ENCODE measurements around the gene SLCO1B1. TPM values are rescaled to one million over a fixed set of nuclear protein-coding genes. Genes with fewer than 3 reads are reported as not detected.
"Not testable (repeated sequence)": the region's sequence is repeated elsewhere in the genome, so short reads cannot be mapped to it uniquely, and the experiment has no call there.

Gene SLCO1B1
- total RNA-seq, 1 experiment from 2014 or later: not detected

DNA sequence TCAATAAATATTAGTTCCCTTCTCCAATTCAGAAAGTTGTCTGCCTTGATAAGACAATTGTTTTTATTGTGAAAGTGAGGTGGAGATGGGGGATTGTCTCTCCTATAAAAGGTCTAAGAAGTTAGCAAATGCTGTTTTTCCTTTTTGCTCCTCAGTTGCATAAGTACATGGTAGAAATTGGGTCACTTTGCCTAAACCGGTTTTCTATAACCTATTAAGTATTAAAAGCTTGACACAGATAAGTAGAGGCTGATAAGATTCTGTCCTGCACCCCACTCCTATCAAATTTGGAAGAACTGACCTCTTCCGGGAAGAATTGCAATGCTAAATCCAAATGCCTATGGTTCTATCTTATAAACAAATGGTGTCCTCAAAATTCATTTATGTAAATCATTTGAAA, 7.0 kb downstream of the SLCO1B1 start:
- Histone ChIP-seq H3K27ac (ENCODE audit: low read length) (no peak overlapping the region), H3K9me3 (ENCODE audit: control insufficient read depth, insufficient read depth, low read depth, low read length) (no peaks in the 10 kb centered on the region), H3K27me3 (ENCODE audit: control insufficient read depth, insufficient read depth, low read length) (no peaks in the 10 kb centered on the region), H3K4me3 (ENCODE audit: low read depth in 2 of 2, low read length in 2 of 2) (no peak overlapping the region), H3K36me3 (ENCODE audit: control insufficient read depth, insufficient read depth, low read length) (no peaks in the 10 kb centered on the region), H3K4me1 (ENCODE audit: control insufficient read depth, insufficient read depth, low read length) (no peaks in the 10 kb centered on the region)
- ChIA-PET CTCF (no interaction called here), POLR2A (no interaction called here)
- TF ChIP-seq TCF7L2 (IDR thresholded peaks at IDR 0.05; ENCODE audit: low read depth, low read length) (no peak), SIN3A (IDR thresholded peaks at IDR 0.05; ENCODE audit: borderline replicate concordance, insufficient read depth, low read depth, low read length) (no peak)
- TF ChIP-seq, protein P1, sequence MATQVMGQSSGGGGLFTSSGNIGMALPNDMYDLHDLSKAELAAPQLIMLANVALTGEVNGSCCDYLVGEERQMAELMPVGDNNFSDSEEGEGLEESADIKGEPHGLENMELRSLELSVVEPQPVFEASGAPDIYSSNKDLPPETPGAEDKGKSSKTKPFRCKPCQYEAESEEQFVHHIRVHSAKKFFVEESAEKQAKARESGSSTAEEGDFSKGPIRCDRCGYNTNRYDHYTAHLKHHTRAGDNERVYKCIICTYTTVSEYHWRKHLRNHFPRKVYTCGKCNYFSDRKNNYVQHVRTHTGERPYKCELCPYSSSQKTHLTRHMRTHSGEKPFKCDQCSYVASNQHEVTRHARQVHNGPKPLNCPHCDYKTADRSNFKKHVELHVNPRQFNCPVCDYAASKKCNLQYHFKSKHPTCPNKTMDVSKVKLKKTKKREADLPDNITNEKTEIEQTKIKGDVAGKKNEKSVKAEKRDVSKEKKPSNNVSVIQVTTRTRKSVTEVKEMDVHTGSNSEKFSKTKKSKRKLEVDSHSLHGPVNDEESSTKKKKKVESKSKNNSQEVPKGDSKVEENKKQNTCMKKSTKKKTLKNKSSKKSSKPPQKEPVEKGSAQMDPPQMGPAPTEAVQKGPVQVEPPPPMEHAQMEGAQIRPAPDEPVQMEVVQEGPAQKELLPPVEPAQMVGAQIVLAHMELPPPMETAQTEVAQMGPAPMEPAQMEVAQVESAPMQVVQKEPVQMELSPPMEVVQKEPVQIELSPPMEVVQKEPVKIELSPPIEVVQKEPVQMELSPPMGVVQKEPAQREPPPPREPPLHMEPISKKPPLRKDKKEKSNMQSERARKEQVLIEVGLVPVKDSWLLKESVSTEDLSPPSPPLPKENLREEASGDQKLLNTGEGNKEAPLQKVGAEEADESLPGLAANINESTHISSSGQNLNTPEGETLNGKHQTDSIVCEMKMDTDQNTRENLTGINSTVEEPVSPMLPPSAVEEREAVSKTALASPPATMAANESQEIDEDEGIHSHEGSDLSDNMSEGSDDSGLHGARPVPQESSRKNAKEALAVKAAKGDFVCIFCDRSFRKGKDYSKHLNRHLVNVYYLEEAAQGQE (IDR thresholded peaks at IDR 0.05; ENCODE audit: insufficient read depth in 1 of 2, low read depth in 2 of 2, low read length in 1 of 2): no peak
- TF ChIP-seq, protein P2, sequence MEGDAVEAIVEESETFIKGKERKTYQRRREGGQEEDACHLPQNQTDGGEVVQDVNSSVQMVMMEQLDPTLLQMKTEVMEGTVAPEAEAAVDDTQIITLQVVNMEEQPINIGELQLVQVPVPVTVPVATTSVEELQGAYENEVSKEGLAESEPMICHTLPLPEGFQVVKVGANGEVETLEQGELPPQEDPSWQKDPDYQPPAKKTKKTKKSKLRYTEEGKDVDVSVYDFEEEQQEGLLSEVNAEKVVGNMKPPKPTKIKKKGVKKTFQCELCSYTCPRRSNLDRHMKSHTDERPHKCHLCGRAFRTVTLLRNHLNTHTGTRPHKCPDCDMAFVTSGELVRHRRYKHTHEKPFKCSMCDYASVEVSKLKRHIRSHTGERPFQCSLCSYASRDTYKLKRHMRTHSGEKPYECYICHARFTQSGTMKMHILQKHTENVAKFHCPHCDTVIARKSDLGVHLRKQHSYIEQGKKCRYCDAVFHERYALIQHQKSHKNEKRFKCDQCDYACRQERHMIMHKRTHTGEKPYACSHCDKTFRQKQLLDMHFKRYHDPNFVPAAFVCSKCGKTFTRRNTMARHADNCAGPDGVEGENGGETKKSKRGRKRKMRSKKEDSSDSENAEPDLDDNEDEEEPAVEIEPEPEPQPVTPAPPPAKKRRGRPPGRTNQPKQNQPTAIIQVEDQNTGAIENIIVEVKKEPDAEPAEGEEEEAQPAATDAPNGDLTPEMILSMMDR (IDR thresholded peaks at IDR 0.05): no peak
- in situ Hi-C loops (cut with HindIII; ENCODE audit: low pct_unique_long_range_greater_than_20kb, low sequenced_read_pairs): no loop called here
- no TSS peak for BruUV-seq (replicated peaks)
- no peak for DNase-seq (ENCODE audit: low read depth, low spot score)
- ATAC-seq: no peak
- intact Hi-C loops (cut with micrococcal nuclease; ENCODE audit: unreplicated experiment): no loop called here

DNA sequence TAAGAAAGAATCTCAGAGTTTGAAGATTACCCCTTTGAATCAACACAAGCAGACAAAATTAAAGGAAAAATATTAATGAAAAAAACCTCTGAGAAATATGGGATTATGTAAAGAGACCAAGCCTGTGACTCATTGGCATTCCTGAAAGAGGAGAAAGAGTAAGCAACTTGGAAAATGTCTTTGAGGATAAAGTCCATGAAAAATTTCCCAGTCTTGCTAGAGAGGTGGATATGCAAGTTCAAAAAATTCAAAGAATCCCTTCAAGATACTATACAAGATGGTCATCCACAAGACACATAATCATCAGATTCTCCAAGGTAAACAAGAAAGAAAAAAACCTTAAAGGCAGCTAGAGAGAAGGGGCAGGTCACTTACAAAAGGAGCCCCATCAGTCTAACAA, 13.3 kb downstream of the SLCO1B1 start:
- Histone ChIP-seq H3K9me3 (ENCODE audit: control insufficient read depth, insufficient read depth, low read depth, low read length) (0 out of 2 replicates have a peak, but pooled peaks cover 4% of the 10 kb centered on the region), H3K36me3 (ENCODE audit: control insufficient read depth, insufficient read depth, low read length) (no peaks in the 10 kb centered on the region), H3K4me1 (ENCODE audit: control insufficient read depth, insufficient read depth, low read length) (no peaks in the 10 kb centered on the region), H3K27ac (ENCODE audit: low read length) (no peak overlapping the region), H3K27me3 (ENCODE audit: control insufficient read depth, insufficient read depth, low read length) (no peaks in the 10 kb centered on the region), H3K4me3 (ENCODE audit: low read depth in 2 of 2, low read length in 2 of 2) (no peak overlapping the region)
- ATAC-seq (no peak), DNase-seq (ENCODE audit: low read depth, low spot score) (no peak)
- ChIA-PET CTCF (no interaction called here), POLR2A (no interaction called here)
- TF ChIP-seq SIN3A (IDR thresholded peaks at IDR 0.05; ENCODE audit: borderline replicate concordance, insufficient read depth, low read depth, low read length) (no peak), POLR2AphosphoS5 (IDR thresholded peaks at IDR 0.05; ENCODE audit: low read depth, low read length) (no peak), TCF7L2 (IDR thresholded peaks at IDR 0.05; ENCODE audit: low read depth, low read length) (no peak)
- TF ChIP-seq, protein P1 (IDR thresholded peaks at IDR 0.05; ENCODE audit: insufficient read depth in 1 of 2, low read depth in 2 of 2, low read length in 1 of 2): no peak
- TF ChIP-seq, protein P2 (IDR thresholded peaks at IDR 0.05): no peak
- intact Hi-C loops (cut with micrococcal nuclease; ENCODE audit: unreplicated experiment): no loop called here
- BruUV-seq (replicated peaks): no TSS peak
- in situ Hi-C loops (cut with HindIII; ENCODE audit: low pct_unique_long_range_greater_than_20kb, low sequenced_read_pairs): no loop called here

DNA sequence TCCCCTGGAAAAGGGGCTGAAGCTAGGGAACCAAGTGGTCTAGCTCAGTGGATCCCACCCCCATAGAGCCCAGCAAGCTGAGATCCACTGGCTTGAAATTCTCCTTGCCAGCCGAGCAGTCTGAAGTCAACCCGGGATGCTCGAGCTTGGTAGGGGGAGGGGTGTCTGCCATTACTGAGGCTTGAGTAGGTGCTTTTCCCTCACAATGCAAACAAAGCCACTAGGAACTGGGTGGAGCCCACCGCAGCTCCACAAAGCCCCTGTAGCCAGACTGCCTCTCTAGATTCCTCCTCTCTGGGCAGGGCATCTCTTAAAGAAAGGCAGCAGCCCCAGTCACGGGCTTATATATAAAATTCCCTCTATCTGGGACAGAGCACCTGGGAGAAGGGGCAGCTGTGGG, 18.9 kb downstream of the SLCO1B1 start:
- BruUV-seq (replicated peaks); H3K27ac ChIP-seq (ENCODE audit: low read length); H3K4me3 ChIP-seq (ENCODE audit: low read depth in 2 of 2, low read length in 2 of 2); H3K9me3 ChIP-seq (ENCODE audit: control insufficient read depth, insufficient read depth, low read depth, low read length); intact Hi-C loops (cut with micrococcal nuclease; ENCODE audit: unreplicated experiment); H3K27me3 ChIP-seq (ENCODE audit: control insufficient read depth, insufficient read depth, low read length); H3K4me1 ChIP-seq (ENCODE audit: control insufficient read depth, insufficient read depth, low read length); in situ Hi-C loops (cut with HindIII; ENCODE audit: low pct_unique_long_range_greater_than_20kb, low sequenced_read_pairs); H3K36me3 ChIP-seq (ENCODE audit: control insufficient read depth, insufficient read depth, low read length); DNase-seq (ENCODE audit: low read depth, low spot score); POLR2A ChIA-PET; ATAC-seq; CTCF ChIA-PET: not testable (repeated sequence)
